HG03442 (cell line): ENCODE data around the gene ZNF652.
A peak's percentile ranks its signal among the peaks of the same experiment; 100 is the strongest.
"Not testable (repeated sequence)": the region's sequence is repeated elsewhere in the genome, so short reads cannot be mapped to it uniquely, and the experiment has no call there.

Experiments used
- ATAC-seq: cut with Tn5 transposase; IDR thresholded peaks from one replicate; pipeline ENCODE4 v1.9.1; 2021; ENCODE audit warnings: mild to moderate bottlenecking, moderate library complexity; ENCODE audit not compliant: unreplicated experiment

ZNF652 gene

DNA sequence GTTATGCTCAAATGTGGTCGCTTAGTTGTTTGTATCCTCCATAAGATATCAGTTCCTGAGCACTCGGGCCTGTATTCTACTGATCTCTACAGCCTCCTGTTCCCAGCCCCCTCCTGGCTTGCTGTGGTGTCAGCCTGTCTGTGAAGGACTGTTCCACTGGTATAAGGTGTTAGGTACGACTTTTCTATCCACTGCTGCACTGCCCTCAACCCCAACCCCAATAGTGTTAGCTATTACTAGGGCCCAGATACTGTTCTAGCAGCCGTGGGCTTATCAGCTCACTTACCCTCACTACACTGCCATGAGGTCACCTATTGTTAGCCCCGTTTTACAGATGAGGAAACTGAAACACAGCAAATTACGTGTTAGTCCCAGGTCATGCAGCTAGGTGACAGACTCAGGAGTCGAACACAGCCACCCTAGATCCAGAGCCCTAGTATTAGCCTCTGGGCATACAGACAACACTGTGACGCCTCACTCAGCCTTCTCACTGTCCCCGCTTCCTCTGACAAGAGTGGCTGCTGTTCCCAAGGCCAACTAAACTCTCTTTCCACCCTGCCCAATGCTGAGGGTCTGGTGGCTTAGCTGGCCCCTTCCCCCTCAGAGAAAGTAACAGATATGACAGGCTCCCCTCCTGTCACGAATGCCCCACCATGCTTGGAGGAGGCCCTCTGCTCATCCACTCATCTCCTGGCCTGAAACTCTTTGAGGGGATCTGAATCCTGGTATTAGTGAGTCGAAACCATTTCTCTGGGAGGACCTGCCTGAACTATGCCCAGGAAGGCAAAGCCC is 25.6 kb upstream of the ZNF652 start:
- no peak for ATAC-seq

DNA sequence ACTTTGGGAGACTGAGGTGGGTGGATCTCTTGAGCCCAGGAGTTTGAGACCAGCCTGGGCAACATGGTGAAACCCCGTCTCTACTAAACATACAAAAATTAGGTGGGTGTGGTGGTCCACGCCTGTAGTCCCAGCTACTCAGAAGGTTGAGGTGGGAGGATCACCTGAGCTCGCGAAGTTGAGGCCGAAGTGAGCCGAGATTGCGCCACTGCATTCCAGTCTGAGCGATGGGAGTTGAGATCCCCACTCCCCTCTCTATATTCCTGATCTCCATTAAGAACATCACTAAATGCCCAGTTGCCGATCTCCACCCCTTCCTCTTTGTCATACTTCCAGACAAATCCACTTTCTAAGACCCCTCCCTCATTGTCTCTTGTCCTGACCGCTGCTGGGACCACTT is 24.3 kb upstream of the ZNF652 start:
- no peak for ATAC-seq

DNA sequence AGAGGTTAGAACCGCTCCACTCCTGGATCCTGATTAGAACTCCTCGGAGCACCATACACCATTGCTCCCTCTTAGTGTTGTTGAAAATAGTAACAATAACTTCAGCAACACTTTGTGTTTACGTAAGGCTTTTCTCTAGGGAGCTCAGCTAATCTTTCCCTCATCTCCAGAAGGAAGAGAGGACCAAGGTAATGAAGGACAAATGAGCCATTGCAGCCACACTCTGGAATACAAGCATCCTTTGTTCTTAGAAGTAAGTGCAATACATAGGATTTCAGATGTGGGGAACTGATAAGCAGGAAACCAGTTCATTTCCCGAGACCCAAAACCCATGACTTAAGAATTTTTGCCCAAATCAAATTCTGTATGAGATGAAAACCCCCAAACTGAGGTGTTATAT is 22.9 kb upstream of the ZNF652 start:
- ATAC-seq = no peak

DNA sequence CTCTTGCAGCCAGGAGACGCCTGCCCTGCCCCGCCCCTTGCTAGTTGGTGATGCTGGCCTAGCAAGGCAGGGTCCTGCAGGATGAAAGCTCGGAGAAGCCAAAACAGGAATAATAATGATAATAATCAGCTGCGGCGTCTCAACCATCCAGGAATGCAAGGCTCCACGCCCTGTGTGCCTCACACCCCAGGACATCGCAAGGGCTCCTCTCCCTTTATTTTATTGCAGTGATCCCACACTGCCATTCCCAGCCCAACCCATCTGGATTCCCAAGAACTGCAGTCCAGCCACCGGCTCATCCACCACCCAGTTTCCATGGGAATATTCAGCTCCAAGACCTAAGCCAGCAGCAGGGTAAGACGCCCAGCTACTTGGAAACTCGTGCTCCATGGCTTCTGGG is 21.0 kb upstream of the ZNF652 start:
- ATAC-seq = no peak

DNA sequence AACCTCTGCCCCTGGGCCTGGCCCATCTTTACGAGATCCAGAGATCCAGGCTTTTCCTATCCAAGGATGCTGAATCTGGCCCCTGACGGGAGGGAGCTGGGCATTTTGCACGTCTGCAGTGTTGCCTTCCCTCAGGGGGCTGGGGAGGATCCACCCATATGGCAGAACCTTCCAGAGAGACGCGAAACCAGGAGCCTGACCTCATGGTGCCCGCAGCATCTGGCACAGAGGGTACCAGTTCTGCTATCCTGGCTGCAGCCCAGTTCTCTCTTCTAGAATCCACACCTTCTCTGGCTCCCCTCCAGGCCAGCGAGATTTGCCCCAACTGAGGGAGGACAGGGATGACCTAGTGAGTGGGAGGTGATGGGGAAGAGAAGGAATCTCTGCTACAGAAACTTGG is 20.5 kb upstream of the ZNF652 start:
- ATAC-seq = no peak

DNA sequence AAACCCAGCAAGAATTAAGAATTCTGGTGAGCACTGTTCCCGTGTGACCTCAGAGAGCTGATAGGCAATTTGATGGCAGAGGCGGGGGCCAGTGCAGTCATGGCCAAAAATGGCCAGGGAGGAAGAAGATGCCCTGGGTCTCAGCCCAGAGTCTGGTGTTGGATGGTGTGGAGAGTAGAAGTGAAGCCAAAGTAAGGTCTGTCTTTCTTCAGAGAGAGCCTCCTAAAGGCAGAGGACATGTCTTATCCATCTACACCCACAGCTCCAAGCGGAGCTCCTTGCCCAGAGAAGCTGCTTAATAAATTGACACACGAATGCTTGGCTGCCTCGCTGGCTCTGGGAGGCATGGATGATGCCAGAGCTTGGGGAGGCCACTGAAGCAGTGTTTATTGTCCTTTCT is 19.7 kb upstream of the ZNF652 start:
- no peak for ATAC-seq

DNA sequence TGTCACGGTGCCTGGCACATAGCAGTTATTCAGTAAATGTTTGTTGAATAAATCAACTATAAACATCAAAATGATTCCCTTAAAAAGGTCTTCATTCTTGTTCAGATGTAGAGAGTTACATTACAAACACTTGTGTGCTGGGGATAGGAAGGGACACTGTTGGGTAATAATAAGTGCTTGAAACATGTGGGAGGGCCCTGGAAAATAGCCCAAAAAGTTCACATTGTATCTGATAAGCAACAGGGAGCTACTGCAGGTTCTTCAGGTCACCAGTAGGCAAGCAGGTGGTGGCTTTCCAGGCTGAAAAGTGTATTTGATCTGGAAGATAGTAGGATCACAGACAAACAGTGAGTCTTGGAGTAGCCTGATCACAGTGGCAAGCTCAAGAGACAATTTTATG is 19.0 kb upstream of the ZNF652 start:
- no peak for ATAC-seq

DNA sequence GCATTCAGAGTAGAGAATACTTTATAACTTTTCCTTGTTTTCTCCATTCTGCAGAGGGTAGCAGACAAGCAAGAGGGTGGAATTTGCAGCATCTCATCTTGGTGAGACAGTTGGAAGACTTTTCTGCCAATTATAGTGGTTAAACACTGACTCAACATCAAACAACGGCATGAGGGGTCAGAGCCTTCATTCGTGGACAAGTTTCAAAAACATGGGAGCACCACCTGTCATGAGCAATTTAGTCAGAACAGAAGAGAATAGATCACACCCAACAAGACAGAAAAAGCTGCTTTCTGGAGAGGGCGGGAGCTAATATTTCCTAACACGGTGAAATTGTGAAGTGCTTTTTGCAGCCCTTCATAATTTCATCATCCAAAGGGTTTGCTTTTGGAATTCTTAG is 17.9 kb upstream of the ZNF652 start:
- ATAC-seq = no peak

DNA sequence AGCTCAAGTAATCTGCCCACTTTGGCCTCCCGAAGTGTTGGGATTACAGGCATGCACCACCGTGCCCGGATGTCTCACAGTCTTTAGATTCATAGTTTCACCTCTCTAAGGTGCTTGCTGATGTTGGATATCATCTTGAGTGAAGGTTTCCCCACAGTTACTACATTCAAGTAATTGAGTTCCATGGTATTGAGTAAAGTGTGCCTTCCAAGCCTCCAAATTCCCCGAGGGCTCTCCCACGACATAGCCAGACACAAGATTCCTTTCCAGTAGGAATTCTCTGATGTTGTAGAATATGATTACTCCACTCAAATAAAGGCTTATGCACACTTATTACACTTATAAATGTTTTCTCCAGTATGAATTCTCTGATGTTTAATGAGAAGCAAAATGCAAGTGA is 16.3 kb upstream of the ZNF652 start:
- no peak for ATAC-seq

DNA sequence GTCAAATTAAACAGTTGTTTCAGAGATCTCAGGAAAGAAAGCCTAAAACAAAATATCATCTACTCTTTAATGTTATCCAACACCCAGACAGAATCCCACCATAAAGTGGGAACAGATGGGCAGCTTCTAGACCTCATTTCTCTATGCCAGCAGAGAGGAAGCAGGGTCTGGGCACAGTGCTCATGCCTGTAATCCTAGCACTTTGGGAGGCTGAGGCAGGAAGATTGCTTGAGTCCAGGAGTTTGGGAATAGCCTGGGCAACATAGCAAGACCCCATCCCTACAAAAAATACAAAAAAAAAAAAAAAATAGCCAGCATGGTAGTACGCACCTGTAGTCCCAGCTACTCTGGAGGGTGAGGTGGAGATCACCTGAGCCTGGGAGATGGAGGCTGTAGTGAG is 13.5 kb upstream of the ZNF652 start:
- ATAC-seq = no peak

DNA sequence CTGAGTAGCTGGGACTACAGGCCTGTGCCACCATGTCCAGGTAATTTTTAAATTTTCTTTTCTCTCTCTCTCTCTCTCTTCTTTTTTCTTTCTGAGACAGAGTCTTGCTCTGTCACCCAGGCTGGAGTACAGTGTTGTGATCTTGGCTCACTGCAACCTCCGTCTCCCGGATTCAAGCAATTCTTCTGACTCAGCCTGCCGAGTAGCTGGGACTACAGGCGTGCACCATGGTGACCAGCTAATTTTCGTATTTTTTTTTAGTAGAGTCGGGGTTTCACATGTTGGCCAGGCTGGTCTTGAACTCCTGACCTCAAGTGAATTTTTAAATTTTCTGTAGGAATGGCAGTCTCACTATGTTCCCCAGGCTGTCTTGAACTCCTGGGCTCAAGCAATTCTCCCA is 11.1 kb upstream of the ZNF652 start:
- no peak for ATAC-seq

DNA sequence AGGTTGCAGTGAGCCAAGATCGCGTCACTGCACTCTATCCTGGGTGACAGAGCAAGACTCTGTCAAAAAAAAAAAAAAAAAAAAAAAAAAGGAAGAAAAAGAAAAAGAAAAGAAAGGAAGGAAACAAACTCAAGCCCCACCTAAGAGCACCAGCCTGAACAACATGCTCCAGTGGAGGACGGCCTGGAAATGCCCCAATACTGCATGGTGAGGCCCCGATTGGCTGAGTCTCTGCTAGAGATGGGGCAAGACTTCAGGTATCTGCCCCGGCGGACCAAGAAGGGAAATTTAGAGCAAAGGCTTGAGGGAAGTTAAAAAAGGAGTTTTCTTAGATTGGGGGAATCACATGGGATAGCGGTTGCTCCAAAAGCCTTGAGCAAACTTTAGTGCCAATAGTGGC is 10.4 kb upstream of the ZNF652 start:
- ATAC-seq = no peak

DNA sequence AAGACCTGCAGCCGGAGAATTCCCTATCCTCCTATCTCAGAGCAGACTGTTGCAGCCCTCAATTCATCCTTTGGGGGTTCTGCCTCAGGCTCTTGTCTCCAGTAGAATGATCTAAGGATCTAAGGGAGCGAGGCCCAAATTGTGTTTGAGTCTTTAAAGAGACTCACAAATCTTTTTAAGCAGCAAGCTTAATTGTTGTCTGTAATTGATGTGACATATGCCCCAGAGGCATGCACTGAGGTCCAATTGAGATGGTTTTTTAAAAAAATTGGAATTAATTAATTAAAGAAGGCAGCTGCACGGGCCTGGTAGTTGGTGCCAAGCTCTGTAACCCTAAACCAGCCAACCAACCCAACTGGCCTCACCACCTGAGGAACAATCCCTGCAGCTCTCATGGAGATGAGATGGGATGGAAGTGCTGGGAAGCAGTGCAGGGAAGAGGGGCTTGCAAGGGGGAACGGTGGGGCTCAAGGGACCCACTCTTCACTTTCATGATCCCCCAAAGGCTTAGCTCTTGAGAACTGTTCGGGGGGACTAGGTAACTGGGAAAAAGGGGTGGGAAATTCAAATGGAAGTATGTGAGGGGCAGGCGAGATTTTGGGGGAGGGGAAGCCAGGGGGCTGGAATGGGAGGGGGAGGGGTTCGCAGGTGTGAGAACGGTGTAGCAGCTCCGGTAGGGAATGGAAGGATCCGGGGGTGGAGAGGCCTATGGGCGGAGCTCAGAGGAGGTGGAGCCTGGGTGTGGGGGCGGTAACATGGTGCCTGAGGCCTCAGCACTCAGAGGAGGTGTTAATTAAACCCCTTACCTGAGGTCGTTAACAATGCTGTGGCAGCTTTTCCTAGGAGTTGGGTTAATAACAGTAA is 9.2 kb upstream of the ZNF652 start:
- no peak for ATAC-seq

DNA sequence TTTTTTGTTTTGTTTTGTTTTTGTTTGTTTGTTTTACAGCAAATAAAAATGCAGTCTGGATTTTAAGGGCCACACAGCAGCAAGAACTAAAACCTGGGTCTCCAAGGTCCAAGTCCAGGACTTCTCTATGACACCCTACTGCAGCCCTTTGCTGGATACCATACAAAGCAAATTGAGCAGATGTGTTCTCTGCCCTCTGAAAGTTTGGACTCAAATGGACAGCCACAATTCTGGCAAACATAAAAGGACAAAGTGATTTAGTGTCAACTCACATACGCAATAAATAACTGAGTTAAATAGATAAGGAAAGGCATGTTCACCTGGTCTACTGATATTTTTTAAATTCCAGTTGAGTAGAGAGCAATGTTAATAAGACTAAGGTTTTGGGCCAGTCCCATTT is 7.7 kb upstream of the ZNF652 start:
- ATAC-seq = no peak

DNA sequence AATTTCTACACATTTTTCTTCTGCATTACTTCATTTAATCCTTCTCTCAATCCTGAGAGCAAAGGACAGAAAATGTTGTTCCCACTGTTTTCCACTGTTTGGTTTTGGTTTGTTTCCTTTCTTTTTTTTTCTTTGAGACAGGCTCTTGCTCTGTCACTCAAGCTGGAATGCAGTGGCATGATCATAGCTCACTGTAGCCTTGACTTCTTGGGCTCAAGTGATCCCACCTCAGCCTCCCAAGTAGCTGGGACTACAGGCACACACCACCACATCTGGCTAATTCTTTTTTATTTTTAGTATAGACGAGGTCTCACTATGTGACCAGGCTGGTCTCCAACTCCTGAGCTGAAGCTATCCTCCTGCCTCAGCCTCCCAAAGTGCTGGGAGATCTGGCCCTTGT is 7.0 kb upstream of the ZNF652 start:
- no peak for ATAC-seq

DNA sequence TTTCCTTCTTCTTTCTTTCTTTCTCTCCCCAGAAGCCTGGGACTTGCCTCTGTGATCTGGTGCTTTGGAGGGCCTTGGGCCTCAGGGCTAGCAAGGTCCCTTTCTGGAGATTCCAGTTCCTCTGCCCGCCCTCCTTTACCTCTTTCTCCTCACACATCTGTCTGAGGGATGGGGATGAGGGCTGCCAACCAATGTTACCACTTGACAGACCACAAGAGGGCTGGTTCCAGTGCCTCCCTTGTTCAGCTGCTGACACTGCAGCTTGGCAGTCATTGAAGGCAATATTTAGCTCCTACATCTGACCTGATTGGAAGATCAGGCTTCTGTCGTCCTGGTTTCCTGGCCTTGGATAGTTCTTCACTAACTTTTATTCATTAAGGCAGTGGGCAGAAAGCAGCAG is 3.6 kb upstream of the ZNF652 start:
- ATAC-seq = no peak

DNA sequence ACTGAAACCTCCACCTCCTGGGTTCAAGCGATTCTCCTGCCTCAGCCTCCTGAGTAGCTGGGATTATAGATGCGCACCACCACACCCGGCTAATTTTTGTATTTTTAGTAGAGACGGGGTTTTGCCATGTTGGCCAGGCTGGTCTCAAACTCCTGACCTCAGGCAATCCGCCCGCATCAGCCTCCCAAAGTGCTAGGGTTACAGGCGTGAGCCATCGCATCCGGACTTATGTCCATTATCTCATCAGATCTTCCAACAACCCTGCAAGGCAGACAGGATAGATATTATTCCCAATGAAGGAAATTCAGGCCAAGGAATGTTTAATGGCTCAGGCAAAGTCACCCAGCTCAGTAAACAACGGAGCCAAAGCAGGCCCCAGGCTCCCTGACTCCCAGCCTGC is 3.1 kb upstream of the ZNF652 start:
- not testable (repeated sequence) for ATAC-seq

DNA sequence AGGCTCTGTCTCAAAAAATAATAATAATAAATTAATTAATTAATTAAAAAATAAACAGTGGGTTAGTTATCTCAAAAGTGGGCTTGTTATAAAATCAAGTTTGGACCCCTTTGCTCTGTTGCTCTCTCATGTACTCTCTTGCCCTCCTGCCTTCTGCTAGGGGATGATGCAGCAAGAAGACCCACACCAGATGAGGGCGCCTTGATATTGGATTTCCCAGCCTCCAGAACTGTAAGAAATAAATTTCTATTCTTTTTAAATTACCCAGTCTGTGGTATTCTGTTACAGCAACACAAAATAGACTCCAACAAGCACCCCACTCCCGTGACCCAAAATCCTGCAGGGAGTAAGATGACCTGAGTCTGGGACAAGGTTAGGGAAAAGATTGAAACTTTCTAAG is 2.1 kb upstream of the ZNF652 start:
- ATAC-seq = no peak

DNA sequence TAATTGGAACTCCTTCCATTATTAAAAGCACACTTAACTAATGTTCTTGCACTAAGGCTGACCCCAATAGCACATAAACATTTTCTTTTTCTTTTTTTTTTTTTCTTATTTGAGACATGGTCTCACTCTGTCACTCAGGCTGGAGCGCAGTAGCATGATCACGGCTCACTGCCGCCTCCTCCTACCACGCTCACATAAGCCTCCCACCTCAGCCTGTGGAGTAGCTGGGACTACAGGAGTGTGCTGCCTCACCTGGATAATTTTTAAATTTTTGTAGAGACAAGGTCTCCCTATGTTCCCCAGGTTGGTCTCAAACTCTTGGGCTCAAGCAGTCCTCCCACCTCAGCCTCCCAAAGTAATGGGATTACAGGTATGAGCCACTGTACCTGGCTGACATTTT is 1.2 kb upstream of the ZNF652 start:
- ATAC-seq = no peak

DNA sequence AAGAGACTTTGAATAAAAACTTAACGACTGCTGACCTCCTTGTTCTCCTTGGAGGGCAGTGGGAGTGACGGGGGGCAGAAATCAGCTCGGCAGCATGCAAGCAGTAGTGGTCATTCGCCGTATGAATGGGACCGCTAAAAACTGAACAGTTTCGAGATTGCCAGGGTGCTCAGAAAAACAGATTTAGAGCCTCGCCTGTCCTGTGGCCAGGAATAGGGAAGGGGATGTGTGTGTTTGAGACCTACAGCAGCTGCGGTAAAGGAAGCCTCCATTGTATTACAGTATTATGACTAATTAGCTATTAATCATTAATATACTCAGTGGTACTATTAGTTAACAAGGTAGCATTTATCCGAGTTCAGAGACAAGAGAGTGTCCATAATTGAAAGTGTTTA is 670 bp upstream of the ZNF652 start:
- no peak for ATAC-seq

DNA sequence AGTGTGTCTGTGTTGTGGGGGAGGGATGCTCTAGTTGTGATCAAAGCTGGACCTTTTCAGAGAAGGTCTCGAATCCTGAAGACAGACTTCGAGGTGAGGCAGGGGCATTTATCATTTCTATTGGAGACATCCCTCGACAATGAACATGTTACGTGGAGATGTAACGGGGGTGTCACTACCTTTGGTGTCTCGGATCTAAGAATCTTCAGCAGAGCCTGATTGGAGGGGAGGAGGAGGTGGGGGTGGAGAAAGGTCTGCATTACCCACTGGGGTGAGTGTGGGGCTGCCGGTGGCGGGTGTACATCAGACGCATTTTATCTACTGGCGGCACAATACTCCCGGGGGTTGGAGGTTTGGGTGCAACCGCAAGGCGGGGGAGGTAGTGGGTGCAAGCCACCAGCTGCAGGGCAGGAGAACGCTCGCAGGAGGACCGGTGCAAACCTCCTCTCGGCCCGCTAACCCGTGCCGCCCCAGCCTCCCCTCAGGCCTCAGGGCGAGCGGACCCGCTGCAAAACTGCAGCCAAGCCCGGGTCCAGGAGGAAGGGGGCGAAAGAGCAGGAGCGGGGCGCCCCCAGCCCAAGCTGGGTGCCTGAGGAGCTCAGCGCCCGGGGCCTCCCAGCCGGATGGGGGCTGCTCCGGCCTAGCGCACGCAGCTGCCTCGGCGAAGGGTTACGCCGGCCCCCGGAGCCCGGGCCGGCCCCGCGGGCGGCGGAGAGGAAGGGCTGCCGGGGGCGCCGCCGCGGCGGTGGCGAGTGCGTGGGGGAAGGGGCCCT is 735 bp downstream of the ZNF652 start:
- ATAC-seq = peak; percentile 18

DNA sequence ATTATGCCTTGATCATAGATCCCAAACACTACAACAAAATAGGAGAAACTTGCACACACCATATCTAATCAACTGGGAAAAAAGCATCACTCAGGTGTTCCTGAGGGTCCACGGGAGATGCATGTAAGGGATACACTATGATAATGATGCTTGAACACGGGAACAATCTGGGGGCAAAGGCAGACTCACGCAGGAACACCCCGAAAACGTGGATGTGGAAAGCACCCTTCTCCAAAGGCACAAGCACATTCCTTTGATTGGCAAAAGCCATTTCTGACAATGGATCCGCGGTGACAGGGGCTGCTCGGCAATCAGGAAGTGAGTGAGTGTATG is 1.3 kb downstream of the ZNF652 start:
- ATAC-seq = no peak
